ENCODE data around the gene MISP. TPM values are rescaled to one million over a fixed set of nuclear protein-coding genes. Genes with fewer than 3 reads are reported as not detected.
A peak's percentile ranks its signal among the peaks of the same experiment; 100 is the strongest.

Gene MISP
- total and polyA plus RNA-seq, 2 of the 13 experiments (the other 11 are each of a cell fraction or from before 2014, with no cell fraction given) = 0.67 to 1.3 TPM

DNA sequence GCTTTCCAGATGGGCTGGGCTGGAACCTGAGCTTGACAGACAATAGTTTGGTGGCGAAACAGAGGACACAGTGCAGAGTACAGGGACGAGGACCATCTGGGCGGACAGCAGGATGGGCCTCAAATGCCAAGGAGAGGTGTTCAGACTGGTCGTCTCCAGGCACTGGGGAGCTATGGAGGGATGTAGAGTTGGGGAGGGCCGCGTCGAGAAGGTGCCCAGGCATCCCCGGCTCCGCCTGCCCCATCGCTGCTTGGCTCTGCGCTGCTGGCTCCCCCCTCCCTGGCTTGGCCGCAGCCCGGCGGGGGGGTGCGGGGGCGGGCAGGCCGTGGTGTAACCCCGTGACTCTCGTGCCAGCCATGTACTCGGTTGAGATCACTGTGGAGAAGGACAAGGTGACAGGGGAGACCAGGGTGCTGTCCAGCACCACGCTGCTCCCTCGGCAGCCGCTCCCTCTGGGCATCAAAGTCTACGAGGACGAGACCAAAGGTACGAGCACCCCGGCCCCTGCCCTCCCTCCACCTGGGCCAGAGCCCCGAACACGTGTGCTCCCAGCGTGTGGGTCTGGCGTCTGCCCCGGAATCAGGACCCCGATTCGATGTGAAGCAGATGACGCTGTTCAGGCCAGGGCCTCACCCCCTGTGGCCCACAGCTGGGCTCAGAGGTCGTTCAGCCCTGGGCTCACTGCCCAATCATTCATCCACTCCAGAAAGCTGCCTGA, 10.8 kb upstream of the MISP start (continued):
- TF ChIP-seq SOX13 (IDR thresholded peaks at IDR 0.05) (peak; percentile 96), SOX13 (CRISPR knock-in tag; conservative IDR thresholded peaks at IDR 0.05 in 1 of 2, IDR thresholded peaks at IDR 0.05 in 1 of 2) (peak in 1 of 2 experiments; percentile 96; a peak in 2 of 4 replicates), NFYB (CRISPR knock-in tag; IDR thresholded peaks at IDR 0.05) (no peak), IRX3 (CRISPR knock-in tag; IDR thresholded peaks at IDR 0.05; ENCODE audit: borderline replicate concordance, low read depth) (no peak), ZNF3 (CRISPR knock-in tag; IDR thresholded peaks at IDR 0.05) (no peak), NR1H2 (CRISPR knock-in tag; IDR thresholded peaks at IDR 0.05; ENCODE audit: borderline replicate concordance, low read depth) (no peak; the same call in 1 of the 2 replicates), ZBTB20 (CRISPR knock-in tag; IDR thresholded peaks at IDR 0.05; ENCODE audit: borderline replicate concordance, low read depth) (peak; percentile 67; the same call in 1 of the 2 replicates), ZBTB46 (CRISPR knock-in tag; IDR thresholded peaks at IDR 0.05; ENCODE audit: borderline replicate concordance) (no peak), ZNF33A (CRISPR knock-in tag; IDR thresholded peaks at IDR 0.05; ENCODE audit: borderline replicate concordance) (no peak), ZNF619 (CRISPR knock-in tag; IDR thresholded peaks at IDR 0.05) (peak; percentile 49; the same call in 1 of the 2 replicates), SRF (IDR thresholded peaks at IDR 0.05; ENCODE audit: low read depth, low read length) (no peak), NCOA2 (CRISPR knock-in tag; IDR thresholded peaks at IDR 0.05) (no peak; the same call in 1 of the 2 replicates), ZNF83 (CRISPR knock-in tag; IDR thresholded peaks at IDR 0.05; ENCODE audit: borderline replicate concordance) (no peak), ZNF292 (CRISPR knock-in tag; IDR thresholded peaks at IDR 0.05; ENCODE audit: borderline replicate concordance, low read depth) (peak; percentile 92), AHR (CRISPR knock-in tag; IDR thresholded peaks at IDR 0.05) (no peak), ZNF674 (CRISPR knock-in tag; IDR thresholded peaks at IDR 0.05; ENCODE audit: low read depth) (no peak), ZFP82 (CRISPR knock-in tag; IDR thresholded peaks at IDR 0.05; ENCODE audit: borderline replicate concordance) (no peak), SNAPC2 (CRISPR knock-in tag; IDR thresholded peaks at IDR 0.05) (0 out of 2 replicates have a peak, but pooled peaks have one; percentile 81), KLF9 (CRISPR knock-in tag; IDR thresholded peaks at IDR 0.05; ENCODE audit: low read depth) (no peak), ZNF441 (CRISPR knock-in tag; IDR thresholded peaks at IDR 0.05; ENCODE audit: borderline replicate concordance) (no peak), TCF7 (IDR thresholded peaks at IDR 0.05; ENCODE audit: low read depth) (no peak), FOSL1 (CRISPR knock-in tag; IDR thresholded peaks at IDR 0.05; ENCODE audit: borderline replicate concordance) (no peak), PAX8 (CRISPR knock-in tag; IDR thresholded peaks at IDR 0.05; ENCODE audit: borderline replicate concordance) (no peak; the same call in 1 of the 2 replicates)
- TF ChIP-seq, protein P1, sequence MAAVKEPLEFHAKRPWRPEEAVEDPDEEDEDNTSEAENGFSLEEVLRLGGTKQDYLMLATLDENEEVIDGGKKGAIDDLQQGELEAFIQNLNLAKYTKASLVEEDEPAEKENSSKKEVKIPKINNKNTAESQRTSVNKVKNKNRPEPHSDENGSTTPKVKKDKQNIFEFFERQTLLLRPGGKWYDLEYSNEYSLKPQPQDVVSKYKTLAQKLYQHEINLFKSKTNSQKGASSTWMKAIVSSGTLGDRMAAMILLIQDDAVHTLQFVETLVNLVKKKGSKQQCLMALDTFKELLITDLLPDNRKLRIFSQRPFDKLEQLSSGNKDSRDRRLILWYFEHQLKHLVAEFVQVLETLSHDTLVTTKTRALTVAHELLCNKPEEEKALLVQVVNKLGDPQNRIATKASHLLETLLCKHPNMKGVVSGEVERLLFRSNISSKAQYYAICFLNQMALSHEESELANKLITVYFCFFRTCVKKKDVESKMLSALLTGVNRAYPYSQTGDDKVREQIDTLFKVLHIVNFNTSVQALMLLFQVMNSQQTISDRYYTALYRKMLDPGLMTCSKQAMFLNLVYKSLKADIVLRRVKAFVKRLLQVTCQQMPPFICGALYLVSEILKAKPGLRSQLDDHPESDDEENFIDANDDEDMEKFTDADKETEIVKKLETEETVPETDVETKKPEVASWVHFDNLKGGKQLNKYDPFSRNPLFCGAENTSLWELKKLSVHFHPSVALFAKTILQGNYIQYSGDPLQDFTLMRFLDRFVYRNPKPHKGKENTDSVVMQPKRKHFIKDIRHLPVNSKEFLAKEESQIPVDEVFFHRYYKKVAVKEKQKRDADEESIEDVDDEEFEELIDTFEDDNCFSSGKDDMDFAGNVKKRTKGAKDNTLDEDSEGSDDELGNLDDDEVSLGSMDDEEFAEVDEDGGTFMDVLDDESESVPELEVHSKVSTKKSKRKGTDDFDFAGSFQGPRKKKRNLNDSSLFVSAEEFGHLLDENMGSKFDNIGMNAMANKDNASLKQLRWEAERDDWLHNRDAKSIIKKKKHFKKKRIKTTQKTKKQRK (IDR thresholded peaks at IDR 0.05; ENCODE audit: low read length) = no peak
- TF ChIP-seq, protein P2, sequence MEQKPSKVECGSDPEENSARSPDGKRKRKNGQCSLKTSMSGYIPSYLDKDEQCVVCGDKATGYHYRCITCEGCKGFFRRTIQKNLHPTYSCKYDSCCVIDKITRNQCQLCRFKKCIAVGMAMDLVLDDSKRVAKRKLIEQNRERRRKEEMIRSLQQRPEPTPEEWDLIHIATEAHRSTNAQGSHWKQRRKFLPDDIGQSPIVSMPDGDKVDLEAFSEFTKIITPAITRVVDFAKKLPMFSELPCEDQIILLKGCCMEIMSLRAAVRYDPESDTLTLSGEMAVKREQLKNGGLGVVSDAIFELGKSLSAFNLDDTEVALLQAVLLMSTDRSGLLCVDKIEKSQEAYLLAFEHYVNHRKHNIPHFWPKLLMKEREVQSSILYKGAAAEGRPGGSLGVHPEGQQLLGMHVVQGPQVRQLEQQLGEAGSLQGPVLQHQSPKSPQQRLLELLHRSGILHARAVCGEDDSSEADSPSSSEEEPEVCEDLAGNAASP (CRISPR knock-in tag; IDR thresholded peaks at IDR 0.05; ENCODE audit: borderline replicate concordance) = no peak

Measured in HepG2 (cell line).